ENCODE results near the gene FBLN2.

The FBLN2 gene

DNA sequence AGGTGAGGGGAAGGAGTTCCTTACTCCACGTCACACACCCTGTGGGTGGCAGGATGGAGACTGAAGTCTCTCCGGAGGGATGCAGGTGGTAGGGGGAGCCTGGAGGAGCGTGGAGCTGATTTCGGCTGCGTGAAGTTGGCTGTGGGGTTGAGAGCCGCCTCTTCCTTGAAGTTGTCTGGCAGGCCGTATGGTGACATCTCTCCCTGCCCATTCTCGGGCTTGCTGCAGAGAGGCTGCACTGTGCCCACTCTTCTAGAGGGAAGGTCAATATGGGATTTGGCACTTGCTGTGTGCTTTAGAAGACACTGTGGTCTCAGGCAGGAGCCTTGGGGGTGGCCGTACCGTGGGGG, 13.4 kb upstream of the FBLN2 start:
- no peak overlapping the region for H3K4me3 ChIP-seq (ENCODE audit: low read depth, low read length)
- TF ChIP-seq, protein P1, sequence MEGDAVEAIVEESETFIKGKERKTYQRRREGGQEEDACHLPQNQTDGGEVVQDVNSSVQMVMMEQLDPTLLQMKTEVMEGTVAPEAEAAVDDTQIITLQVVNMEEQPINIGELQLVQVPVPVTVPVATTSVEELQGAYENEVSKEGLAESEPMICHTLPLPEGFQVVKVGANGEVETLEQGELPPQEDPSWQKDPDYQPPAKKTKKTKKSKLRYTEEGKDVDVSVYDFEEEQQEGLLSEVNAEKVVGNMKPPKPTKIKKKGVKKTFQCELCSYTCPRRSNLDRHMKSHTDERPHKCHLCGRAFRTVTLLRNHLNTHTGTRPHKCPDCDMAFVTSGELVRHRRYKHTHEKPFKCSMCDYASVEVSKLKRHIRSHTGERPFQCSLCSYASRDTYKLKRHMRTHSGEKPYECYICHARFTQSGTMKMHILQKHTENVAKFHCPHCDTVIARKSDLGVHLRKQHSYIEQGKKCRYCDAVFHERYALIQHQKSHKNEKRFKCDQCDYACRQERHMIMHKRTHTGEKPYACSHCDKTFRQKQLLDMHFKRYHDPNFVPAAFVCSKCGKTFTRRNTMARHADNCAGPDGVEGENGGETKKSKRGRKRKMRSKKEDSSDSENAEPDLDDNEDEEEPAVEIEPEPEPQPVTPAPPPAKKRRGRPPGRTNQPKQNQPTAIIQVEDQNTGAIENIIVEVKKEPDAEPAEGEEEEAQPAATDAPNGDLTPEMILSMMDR (IDR thresholded peaks at IDR 0.05; ENCODE audit: low read depth, low read length), result no peak

DNA sequence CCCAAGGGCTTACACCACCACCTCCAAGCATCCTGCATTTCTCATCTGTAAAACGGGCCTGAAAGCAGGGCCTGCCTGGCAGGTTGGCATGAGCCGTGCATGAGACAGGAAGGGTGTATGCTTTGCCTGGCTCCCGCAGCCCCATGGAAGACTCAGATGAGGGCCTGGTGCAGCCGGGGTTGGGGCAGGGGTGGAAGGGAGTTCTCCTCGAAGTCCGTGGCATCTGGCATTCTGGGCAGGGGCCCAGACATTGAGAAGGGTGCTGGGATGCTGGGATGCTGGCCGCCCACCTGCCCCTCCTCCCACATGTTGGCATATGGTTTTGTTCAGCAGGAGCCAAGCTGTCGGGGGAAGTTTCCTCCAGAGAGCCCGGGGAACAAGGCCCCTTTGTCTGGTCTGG, 13.0 kb upstream of the FBLN2 start:
- H3K4me3 ChIP-seq (ENCODE audit: low read depth, low read length), result no peak overlapping the region
- TF ChIP-seq, protein P1 (IDR thresholded peaks at IDR 0.05; ENCODE audit: low read depth, low read length), result no peak

DNA sequence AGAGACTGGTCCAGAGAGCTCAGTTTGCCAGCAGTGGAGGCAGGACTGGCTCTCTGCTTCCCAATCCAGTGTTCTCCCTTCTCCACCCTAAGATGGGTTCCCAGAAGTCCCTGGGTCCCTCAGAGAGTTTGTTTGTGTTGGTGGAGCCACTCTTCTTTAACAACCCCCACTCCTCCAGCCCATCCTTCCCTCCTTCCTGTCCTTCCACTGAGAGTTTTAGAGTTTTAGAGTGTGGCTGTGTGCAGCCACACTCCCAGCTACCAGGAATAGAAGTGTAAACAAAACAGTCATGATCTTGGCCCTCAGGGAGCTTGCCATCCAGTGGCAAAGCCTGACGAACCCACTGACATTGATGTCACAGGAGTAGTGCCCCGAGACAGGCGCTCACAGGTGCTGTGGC, 12.5 kb upstream of the FBLN2 start:
- TF ChIP-seq, protein P1 (IDR thresholded peaks at IDR 0.05; ENCODE audit: low read depth, low read length), result no peak
- no peak overlapping the region for H3K4me3 ChIP-seq (ENCODE audit: low read depth, low read length)

DNA sequence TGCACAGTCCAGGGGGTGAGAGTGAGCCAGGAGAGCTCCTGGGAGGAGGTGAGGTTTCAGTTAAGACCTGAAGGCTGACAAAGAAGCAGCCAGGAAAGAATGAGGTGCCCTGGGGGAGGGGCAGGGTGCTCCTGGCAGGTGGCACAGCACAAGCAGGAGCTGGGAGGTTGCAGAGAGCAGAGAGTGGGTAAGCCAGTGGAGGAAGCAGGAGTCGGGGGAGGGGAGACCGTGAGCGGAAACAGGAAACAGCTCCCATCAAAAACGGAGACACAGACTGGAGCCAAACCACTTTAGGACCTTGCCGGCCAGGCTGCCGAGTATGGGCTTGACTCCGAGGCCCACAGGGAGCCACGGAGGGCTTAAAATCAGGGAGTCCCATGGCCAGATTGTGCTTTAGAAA, 12.1 kb upstream of the FBLN2 start:
- TF ChIP-seq, protein P1 (IDR thresholded peaks at IDR 0.05; ENCODE audit: low read depth, low read length), result no peak
- no peak overlapping the region for H3K4me3 ChIP-seq (ENCODE audit: low read depth, low read length)

DNA sequence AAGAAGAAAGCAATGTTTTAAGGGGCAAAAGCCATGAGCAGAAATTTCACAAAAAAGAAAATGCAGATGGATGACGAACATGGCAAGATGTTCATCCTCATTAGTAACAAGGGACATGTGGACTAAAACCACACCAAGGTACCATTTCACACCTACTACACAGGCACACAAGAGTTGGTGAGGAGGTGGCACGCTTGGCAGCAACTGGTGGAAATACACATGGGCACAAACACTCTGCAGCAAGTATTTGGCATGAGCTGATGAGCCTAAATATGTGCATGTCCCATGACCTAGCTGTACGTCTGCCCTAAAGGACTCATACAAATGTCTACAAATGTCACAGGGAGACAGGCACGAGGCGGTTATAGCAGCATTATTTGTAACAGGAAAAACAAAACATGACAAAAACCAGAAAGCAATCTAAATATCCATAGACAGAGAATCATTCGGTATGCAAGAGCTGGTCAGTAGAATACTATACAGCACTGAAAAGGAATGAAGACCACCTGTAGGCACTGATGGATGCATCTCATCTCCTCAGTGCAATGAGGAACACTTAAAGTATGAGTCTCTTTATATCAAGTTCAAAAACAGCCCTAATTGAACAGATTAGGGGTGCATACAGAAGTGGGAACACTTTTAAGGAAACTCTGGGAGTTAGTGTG, 11.5 kb upstream of the FBLN2 start:
- H3K4me3 ChIP-seq (ENCODE audit: low read depth, low read length), result no peak overlapping the region
- TF ChIP-seq, protein P1 (IDR thresholded peaks at IDR 0.05; ENCODE audit: low read depth, low read length), result no peak

DNA sequence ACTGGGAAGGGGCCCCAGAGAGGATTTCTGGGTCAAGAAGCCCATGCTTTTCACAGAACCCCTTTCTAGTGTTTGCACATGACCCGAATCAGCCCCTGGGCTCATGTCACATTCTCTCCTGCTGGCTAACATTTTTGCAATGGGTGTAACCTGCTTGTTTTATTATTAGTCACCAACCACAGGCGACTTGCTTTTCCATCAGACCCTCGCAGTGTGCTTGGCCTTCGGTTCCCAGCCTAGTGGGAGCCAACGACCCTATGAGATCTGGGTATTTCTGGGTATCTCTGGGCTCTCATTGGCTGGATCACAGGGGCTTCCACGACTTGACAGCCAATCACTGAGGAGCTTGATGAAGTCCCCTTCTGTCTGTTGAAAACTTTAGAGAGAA, 11.0 kb upstream of the FBLN2 start:
- TF ChIP-seq, protein P1 (IDR thresholded peaks at IDR 0.05; ENCODE audit: low read depth, low read length), result no peak

DNA sequence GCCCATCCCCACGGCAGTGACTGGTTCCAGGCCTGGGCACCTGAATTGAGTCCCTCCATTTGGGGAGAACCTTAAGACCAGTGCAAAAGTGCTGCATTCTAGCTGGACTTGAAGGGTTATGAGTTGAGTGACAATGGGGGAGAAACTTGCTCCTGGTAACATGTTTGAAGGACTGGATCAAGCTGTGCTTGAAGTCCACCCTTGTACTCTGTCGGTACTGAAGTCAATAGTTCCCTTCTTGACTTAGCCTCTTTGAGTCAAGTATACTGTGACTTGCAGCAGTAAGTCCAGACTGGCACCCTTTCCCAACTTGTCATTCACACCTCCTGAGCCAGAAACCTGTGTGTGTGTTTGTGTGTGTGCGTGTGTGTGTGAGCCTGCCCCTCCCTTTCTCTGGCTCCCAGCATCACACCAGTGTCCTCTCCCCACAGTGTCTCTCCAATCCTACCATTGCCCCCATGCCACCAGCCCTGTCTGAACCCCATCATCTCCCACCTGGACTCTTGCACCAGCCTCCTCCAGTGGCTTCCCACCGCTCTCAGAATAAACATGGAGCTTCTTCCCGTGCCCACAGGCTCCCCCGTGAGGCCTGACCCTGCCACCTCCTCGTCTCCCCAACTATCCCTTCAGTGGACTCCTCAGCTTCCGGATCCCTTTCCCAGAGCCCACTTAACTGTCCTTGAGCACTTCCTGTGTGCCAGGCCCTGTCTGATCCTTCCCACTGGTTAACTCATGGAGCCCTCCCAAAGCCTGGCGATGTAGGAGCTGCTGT, 10.2 kb upstream of the FBLN2 start:
- H3K4me3 ChIP-seq (ENCODE audit: low read depth, low read length), result no peak overlapping the region

More for the DNA sequence above, 11.0 kb upstream of the FBLN2 start:
- H3K4me3 ChIP-seq (ENCODE audit: low read depth, low read length), result no peak overlapping the region

More for the DNA sequence above, 10.2 kb upstream of the FBLN2 start:
- TF ChIP-seq, protein P1 (IDR thresholded peaks at IDR 0.05; ENCODE audit: low read depth, low read length), result no peak
